OCI-LY3 (cell line): Measurements from ENCODE around the gene TRABD2B.

ENCODE experiments used
- CTCF ChIP-seq: fragments of 200-600, 300-600 bp; sonication (generic); IDR thresholded peaks from 2 replicates; pipeline ENCODE4 v1.5.1; 2014; ENCODE audit warnings: antibody characterized with exemption, low read length, low read depth
- EZH2phosphoT487 ChIP-seq: fragments of 200-600 bp; shearing (Covaris generic); IDR thresholded peaks from 2 replicates; pipeline ENCODE4 v1.6.1; 2018; ENCODE audit warnings: antibody characterized with exemption, mixed run types, low read depth

GRCh38 chr1:47999097-47999496 lies 1.9 kb upstream of the TRABD2B start:
- TF ChIP-seq CTCF (no peak), EZH2phosphoT487 (no peak)
